DND-41 (cell line): ENCODE measurements around the gene CCDC69.
A peak's percentile ranks its signal among the peaks of the same experiment; 100 is the strongest.

ENCODE experiments used
- ATAC-seq: fragments of 200-7000 bp; cut with Tn5 transposase; 3 replicates; pipeline ENCODE4 v1.9.1; 2021; ENCODE audit warnings: low read depth; ENCODE audit not compliant: insufficient read depth
- DNase-seq: peaks from one replicate; pipeline ENCODE4 v3.0.0-alpha.2; 2020
- H2AFZ ChIP-seq: 2 replicates; pipeline ENCODE4 v1.6.0; 2012; ENCODE audit warnings: low read depth, low read length
- H3K27ac ChIP-seq: 2 replicates; pipeline ENCODE4 v1.5.1; 2012; ENCODE audit warnings: low read length, inconsistent platforms
- H3K27me3 ChIP-seq: fragments of 200-600 bp; sonication (generic); 2 replicates; pipeline ENCODE4 v1.6.0; 2012; ENCODE audit warnings: low read length, mild to moderate bottlenecking, inconsistent platforms; ENCODE audit not compliant: insufficient read depth, poor library complexity
- H3K36me3 ChIP-seq: 2 replicates; pipeline ENCODE4 v1.5.1; 2012; ENCODE audit warnings: low read length, inconsistent platforms; ENCODE audit not compliant: insufficient read depth
- H3K4me1 ChIP-seq: 2 replicates; pipeline ENCODE4 v1.5.1; 2012; ENCODE audit warnings: mild to moderate bottlenecking, low read length; ENCODE audit not compliant: insufficient read depth
- H3K4me2 ChIP-seq: 2 replicates; pipeline ENCODE4 v1.6.0; 2012; ENCODE audit warnings: mild to moderate bottlenecking, moderate library complexity, low read length, inconsistent platforms; ENCODE audit not compliant: insufficient read depth
- H3K4me3 ChIP-seq, 2 experiments: fragments of 200-600 bp in 1 of 2; shearing (Covaris generic) in 1 of 2; 2 replicates each; pipeline ENCODE4 v1.5.1; 2012 to 2016; ENCODE audit warnings: inconsistent platforms in 2 of 2, low read length in 2 of 2, mild to moderate bottlenecking in 2 of 2, low read depth in 1 of 2, moderate library complexity in 1 of 2
- H3K79me2 ChIP-seq: 2 replicates; pipeline ENCODE4 v1.6.0; 2012; ENCODE audit warnings: low read length, inconsistent platforms; ENCODE audit not compliant: insufficient read depth
- H3K9ac ChIP-seq: 2 replicates; pipeline ENCODE4 v1.6.0; 2012; ENCODE audit warnings: low read depth, mild to moderate bottlenecking, inconsistent platforms, low read length, moderate library complexity
- H3K9me3 ChIP-seq: 2 replicates; pipeline ENCODE4 v1.5.1; 2012; ENCODE audit warnings: low read length, moderate library complexity, mild to moderate bottlenecking, inconsistent platforms; ENCODE audit not compliant: insufficient read depth, severe bottlenecking
- H4K20me1 ChIP-seq: 2 replicates; pipeline ENCODE4 v1.6.0; 2012; ENCODE audit warnings: low read length; ENCODE audit not compliant: insufficient read depth
- CTCF ChIP-seq: IDR thresholded peaks from 2 replicates; pipeline ENCODE4 v1.5.1; 2012; ENCODE audit warnings: borderline replicate concordance, low read length, moderate library complexity, mild to moderate bottlenecking; ENCODE audit not compliant: poor library complexity, severe bottlenecking; ENCODE audit errors: extremely low read depth
- EZH2 ChIP-seq: IDR thresholded peaks from 3 replicates; pipeline ENCODE4 v1.6.1; 2012; ENCODE audit warnings: borderline replicate concordance, low read depth, mild to moderate bottlenecking, moderate library complexity, low read length, inconsistent platforms; ENCODE audit not compliant: severe bottlenecking

Gene CCDC69

GRCh38 chr5:151223447-151224264 is at the start of gene CCDC69:
Gene CCDC69, minus strand, starts transcription at chr5:151224092. Its CDS starts 122 bp downstream, at chr5:151223970.
- Histone ChIP-seq H3K79me2 (peaks cover 97% of the 10 kb centered on the region), H3K27ac (peak within 1 kb of the TSS; percentile 42; the same call in 1 of the 2 replicates), H2AFZ (no peak within 1 kb of the TSS), H3K4me1 (peaks cover 48% of the 10 kb centered on the region), H3K27me3 (no peaks in the 10 kb centered on the region), H3K4me3 (no peak within 1 kb of the TSS), H3K36me3 (peaks cover 86% of the 10 kb centered on the region), H4K20me1 (peaks cover 68% of the 10 kb centered on the region), H3K4me2 (no peak within 1 kb of the TSS), H3K9ac (no peak within 1 kb of the TSS), H3K9me3 (no peaks in the 10 kb centered on the region)
- ATAC-seq = peak; percentile 1; the same call in 1 of the 3 replicates
- no peak for DNase-seq
- TF ChIP-seq EZH2 = no peak
- TF ChIP-seq CTCF = no peak

- Histone ChIP-seq H3K27ac (no peak overlapping the region), H3K9ac (no peak overlapping the region), H3K4me3 (no peak overlapping the region), H3K9me3 (no peaks in the 10 kb centered on the region), H4K20me1 (no peaks in the 10 kb centered on the region), H3K4me2 (no peak overlapping the region), H3K27me3 (no peaks in the 10 kb centered on the region), H2AFZ (no peak overlapping the region), H3K4me1 (no peaks in the 10 kb centered on the region), H3K79me2 (no peaks in the 10 kb centered on the region), H3K36me3 (peaks cover 49% of the 10 kb centered on the region)
- no peak for DNase-seq
- no peak for ATAC-seq
- TF ChIP-seq EZH2 (no peak), CTCF (no peak)
These were observed 47.4 kb upstream of the CCDC69 start for GRCh38 chr5:151271336-151271735.

- Histone ChIP-seq H3K9me3 (no peaks in the 10 kb centered on the region), H3K27me3 (no peaks in the 10 kb centered on the region), H3K36me3 (peaks cover 57% of the 10 kb centered on the region), H2AFZ (no peak overlapping the region), H3K4me2 (no peak overlapping the region), H3K9ac (no peak overlapping the region), H3K4me3 (no peak overlapping the region), H3K4me1 (no peaks in the 10 kb centered on the region), H3K27ac (no peak overlapping the region), H3K79me2 (no peaks in the 10 kb centered on the region), H4K20me1 (no peaks in the 10 kb centered on the region)
- no peak for DNase-seq
- no peak for ATAC-seq
- TF ChIP-seq EZH2 (no peak), CTCF (no peak)
These were observed 46.7 kb upstream of the CCDC69 start for GRCh38 chr5:151270599-151270998.
